OCI-LY1 (cell line): ENCODE measurements around the gene SLK.

Source experiments
- CTCF ChIP-seq: fragments of 200-600 bp; sonication (generic), shearing (Covaris generic); IDR thresholded peaks from 2 replicates; pipeline ENCODE4 v1.5.1; 2017; ENCODE audit warnings: mild to moderate bottlenecking, antibody characterized with exemption, low read length, moderate library complexity, mixed read lengths
- EZH2 ChIP-seq: fragments of 200-600 bp; sonication (generic), shearing (Covaris generic); IDR thresholded peaks from 2 replicates; pipeline ENCODE4 v1.8.0; 2017; ENCODE audit warnings: borderline replicate concordance, mixed run types, mild to moderate bottlenecking, antibody characterized with exemption, low read length, moderate library complexity, mixed read lengths

DNA sequence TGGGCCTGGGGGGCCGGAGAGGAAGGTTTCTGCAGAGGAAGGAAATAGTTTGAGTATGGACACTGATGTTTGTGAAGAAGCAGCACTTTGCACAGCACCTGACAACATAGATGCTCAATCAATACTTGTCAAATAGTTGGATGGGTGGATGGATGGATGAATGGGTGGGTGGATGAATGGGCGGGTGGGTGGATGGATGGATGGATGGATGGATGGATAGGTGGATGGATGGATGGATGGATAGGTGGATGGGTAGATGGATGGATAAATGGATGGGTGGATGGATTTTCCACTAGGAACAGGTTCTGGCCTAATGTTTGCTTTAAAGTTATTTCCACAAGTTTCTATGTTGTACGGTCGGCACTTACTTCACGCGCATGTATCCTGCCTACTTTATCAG lies 73.4 kb downstream of the SLK start:
- TF ChIP-seq CTCF (no peak), EZH2 (no peak)
